ENCODE measurements around the gene CALU.

DNA sequence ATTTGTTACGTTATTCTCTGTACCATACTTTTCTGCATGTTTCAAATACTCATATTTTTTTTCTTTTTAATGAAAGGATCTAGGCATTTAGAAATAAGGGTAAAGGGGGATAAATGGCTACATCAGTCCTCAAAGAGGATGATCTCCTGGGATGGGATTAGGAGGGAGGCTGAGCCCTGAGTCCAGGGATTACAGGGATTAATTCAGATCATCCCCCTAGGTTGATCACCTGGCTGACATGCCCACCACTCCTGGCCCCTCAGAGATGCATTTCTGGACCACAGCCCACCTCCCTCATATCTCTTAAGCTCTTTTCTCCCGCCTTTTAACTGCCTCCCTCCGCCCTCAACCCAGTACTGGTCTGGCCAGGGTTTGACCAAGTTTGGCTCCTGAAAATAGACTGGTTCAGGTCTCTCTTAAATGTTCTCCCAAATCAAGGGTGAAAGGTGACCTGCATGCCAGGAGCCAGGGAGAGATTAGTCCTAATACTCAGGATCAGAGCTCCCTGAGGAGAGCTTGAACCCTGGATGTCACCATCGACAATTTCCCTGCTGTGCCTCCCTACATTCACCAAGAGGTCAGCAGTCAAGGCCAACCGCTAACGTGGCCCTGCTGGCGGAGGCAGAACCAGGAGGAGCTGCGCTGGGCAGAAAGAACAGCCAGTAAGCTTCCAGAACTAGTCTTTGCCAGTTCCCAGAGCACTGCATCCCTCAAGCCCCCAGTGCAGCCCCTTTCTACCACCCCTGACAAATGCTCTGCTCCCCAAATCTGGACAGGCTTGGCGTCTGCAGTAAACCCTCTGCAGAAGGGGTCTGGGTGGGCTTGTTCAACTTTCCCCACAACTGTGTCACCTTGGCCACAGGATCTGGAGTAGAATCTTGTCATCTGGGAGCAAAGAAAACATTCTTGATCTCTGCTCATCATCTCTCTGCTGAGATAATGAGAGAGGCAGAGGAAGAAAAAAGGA is 49.6 kb downstream of the CALU start:
- TF ChIP-seq, protein P1, sequence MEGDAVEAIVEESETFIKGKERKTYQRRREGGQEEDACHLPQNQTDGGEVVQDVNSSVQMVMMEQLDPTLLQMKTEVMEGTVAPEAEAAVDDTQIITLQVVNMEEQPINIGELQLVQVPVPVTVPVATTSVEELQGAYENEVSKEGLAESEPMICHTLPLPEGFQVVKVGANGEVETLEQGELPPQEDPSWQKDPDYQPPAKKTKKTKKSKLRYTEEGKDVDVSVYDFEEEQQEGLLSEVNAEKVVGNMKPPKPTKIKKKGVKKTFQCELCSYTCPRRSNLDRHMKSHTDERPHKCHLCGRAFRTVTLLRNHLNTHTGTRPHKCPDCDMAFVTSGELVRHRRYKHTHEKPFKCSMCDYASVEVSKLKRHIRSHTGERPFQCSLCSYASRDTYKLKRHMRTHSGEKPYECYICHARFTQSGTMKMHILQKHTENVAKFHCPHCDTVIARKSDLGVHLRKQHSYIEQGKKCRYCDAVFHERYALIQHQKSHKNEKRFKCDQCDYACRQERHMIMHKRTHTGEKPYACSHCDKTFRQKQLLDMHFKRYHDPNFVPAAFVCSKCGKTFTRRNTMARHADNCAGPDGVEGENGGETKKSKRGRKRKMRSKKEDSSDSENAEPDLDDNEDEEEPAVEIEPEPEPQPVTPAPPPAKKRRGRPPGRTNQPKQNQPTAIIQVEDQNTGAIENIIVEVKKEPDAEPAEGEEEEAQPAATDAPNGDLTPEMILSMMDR (IDR thresholded peaks at IDR 0.05): no peak
- TF ChIP-seq POLR2A (IDR thresholded peaks at IDR 0.05) (no peak), EP300 (IDR thresholded peaks at IDR 0.05) (no peak)
